HL-60 (cell line): Measurements from ENCODE around the gene ATRNL1.

Source experiments
- DNase-seq, 2 experiments: peaks; one replicate each; pipeline ENCODE4 v3.0.0-alpha.2; 2010 to 2020; ENCODE audit warnings: low read depth in 1 of 2, low spot score in 1 of 2
- H3K27ac ChIP-seq: fragments of 250-450 bp; sonication (Bioruptor Pico); replicated peaks from 2 replicates; pipeline ENCODE4 v1.5.1; 2020; ENCODE audit warnings: mild to moderate bottlenecking, moderate library complexity
- H3K27me3 ChIP-seq: fragments of 250-450 bp; sonication (Bioruptor Pico); 2 replicates; pipeline ENCODE4 v1.5.1; 2021; ENCODE audit warnings: mild to moderate bottlenecking, moderate library complexity; ENCODE audit not compliant: insufficient read depth, poor library complexity, severe bottlenecking
- H3K4me3 ChIP-seq: replicated peaks from 2 replicates; pipeline ENCODE4 v1.5.1; 2011; ENCODE audit warnings: mild to moderate bottlenecking, control low read depth, low read length; ENCODE audit not compliant: insufficient read depth
- CTCF ChIP-seq: IDR thresholded peaks from one replicate; pipeline ENCODE4 v1.5.1; 2011; ENCODE audit warnings: low read length, control low read depth, inconsistent platforms; ENCODE audit not compliant: insufficient read depth
- GABPA ChIP-seq: IDR thresholded peaks from 2 replicates; pipeline ENCODE4 v1.6.1; 2012; ENCODE audit warnings: low read depth
- POLR2AphosphoS5 ChIP-seq: IDR thresholded peaks from 2 replicates; pipeline ENCODE4 v1.6.1; 2012; ENCODE audit warnings: low read depth
- REST ChIP-seq: IDR thresholded peaks from 2 replicates; pipeline ENCODE4 v1.6.1; 2012; ENCODE audit warnings: low read depth; ENCODE audit not compliant: insufficient replicate concordance
- SPI1 ChIP-seq: IDR thresholded peaks from 2 replicates; pipeline ENCODE4 v1.6.1; 2012; ENCODE audit warnings: low read depth, mild to moderate bottlenecking, borderline replicate concordance

Gene ATRNL1

GRCh38 chr10:115706026-115706425 lies 612.9 kb downstream of the ATRNL1 start:
- Histone ChIP-seq H3K4me3 (no peak overlapping the region), H3K27ac (no peak overlapping the region), H3K27me3 (no peaks in the 10 kb centered on the region)
- TF ChIP-seq CTCF, result no peak
- TF ChIP-seq REST, result no peak
- no peak for TF ChIP-seq GABPA
- no peak for TF ChIP-seq SPI1
- no peak for TF ChIP-seq POLR2AphosphoS5
- DNase-seq, result no peak

- Histone ChIP-seq H3K4me3 (no peak overlapping the region), H3K27ac (no peak overlapping the region), H3K27me3 (no peaks in the 10 kb centered on the region)
- no peak for DNase-seq
- TF ChIP-seq CTCF, result no peak
- no peak for TF ChIP-seq POLR2AphosphoS5
- no peak for TF ChIP-seq GABPA
- no peak for TF ChIP-seq REST
- TF ChIP-seq SPI1, result no peak
Observed at GRCh38 chr10:115706488-115707076, 613.4 kb downstream of the ATRNL1 start.

- Histone ChIP-seq H3K27me3 (no peaks in the 10 kb centered on the region), H3K27ac (no peak overlapping the region), H3K4me3 (no peak overlapping the region)
- TF ChIP-seq POLR2AphosphoS5, result no peak
- TF ChIP-seq SPI1, result no peak
- TF ChIP-seq CTCF, result no peak
- no peak for TF ChIP-seq GABPA
- no peak for TF ChIP-seq REST
- no peak for DNase-seq
Observed at GRCh38 chr10:115710136-115710535, 617.0 kb downstream of the ATRNL1 start.
